GM19025 (cell line): Measurements from ENCODE around the gene PCDHGC3.

Source experiments
- ATAC-seq: cut with Tn5 transposase; IDR thresholded peaks from one replicate; pipeline ENCODE4 v1.9.1; 2021; ENCODE audit warnings: mild to moderate bottlenecking, low read depth, moderate library complexity; ENCODE audit not compliant: unreplicated experiment

PCDHGC3 gene

DNA sequence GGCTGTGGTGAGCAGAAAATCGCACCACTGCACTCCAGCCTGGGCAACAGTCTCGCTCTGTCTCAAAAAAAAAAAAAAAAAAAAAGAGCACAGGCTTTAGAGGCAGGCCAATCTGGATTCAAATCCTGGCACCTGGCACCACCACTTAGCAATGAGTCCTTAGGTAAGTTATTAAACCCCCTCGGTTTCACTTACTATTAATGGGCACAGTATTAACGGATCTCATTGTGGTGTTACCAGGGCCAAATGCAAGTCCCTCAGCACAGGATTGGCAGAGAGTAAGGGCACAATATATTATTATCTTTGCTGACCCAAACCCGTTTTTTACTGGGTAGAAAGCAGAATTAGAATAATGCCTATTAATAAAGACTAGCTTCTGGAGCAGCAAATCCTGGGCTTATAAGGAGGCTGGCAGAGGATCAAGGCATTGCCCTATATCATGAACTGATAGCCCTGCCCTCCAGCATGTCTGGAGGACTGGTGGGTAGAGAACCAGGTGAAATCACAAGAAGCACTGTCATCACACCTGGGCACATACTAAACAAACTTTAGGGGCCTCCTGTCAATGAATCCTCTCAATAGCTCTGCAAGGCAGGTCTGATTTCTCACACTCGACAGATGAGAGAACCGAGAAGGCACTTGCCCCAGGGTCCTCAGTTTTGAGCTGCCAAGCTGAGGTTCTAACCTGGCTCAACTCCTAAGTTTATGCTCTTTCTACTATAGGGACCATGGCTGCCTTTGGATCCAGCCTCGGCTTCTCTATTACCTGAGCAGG lies 30.8 kb downstream of the PCDHGC3 start:
- ATAC-seq = no peak

GRCh38 chr5:141507387-141508091 lies 31.8 kb downstream of the PCDHGC3 start:
- peak; percentile 32 for ATAC-seq

DNA sequence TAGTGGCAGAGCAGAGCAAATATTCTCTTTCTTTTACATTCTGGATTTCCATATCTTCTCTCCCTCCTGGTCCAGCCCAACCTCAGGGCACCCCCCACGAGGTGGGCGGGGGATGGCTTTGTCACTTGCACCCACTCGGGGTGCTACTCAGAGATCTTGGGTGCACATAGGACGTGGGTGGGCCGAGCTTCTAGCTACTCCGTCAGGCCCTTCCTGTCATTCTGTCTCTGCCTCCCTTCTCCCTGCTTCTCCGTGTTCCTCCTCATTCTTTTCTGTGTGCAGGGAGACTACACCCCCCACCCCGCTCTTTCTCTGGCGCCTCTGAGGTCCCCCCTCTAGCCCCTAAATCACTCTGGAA lies 32.7 kb downstream of the PCDHGC3 start:
- no peak for ATAC-seq

GRCh38 chr5:141508798-141509611 lies 33.2 kb downstream of the PCDHGC3 start:
- ATAC-seq = no peak

GRCh38 chr5:141510160-141510559 lies 34.4 kb downstream of the PCDHGC3 start:
- ATAC-seq = no peak

- peak; percentile 47 for ATAC-seq
These were observed 35.3 kb downstream of the PCDHGC3 start for GRCh38 chr5:141510850-141511601.

DNA sequence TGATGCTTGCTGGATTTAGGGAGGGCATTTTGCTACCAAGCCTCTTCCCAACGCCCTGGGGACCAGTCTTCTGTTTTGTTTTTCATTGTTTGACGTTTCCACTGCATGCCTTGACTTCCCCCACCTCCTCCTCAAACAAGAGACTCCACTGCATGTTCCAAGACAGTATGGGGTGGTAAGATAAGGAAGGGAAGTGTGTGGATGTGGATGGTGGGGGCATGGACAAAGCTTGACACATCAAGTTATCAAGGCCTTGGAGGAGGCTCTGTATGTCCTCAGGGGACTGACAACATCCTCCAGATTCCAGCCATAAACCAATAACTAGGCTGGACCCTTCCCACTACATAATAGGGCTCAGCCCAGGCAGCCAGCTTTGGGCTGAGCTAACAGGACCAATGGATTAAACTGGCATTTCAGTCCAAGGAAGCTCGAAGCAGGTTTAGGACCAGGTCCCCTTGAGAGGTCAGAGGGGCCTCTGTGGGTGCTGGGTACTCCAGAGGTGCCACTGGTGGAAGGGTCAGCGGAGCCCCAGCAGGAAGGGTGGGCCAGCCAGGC lies 36.1 kb downstream of the PCDHGC3 start:
- ATAC-seq = no peak

GRCh38 chr5:141512390-141512910 lies 36.7 kb downstream of the PCDHGC3 start:
- no peak for ATAC-seq

DNA sequence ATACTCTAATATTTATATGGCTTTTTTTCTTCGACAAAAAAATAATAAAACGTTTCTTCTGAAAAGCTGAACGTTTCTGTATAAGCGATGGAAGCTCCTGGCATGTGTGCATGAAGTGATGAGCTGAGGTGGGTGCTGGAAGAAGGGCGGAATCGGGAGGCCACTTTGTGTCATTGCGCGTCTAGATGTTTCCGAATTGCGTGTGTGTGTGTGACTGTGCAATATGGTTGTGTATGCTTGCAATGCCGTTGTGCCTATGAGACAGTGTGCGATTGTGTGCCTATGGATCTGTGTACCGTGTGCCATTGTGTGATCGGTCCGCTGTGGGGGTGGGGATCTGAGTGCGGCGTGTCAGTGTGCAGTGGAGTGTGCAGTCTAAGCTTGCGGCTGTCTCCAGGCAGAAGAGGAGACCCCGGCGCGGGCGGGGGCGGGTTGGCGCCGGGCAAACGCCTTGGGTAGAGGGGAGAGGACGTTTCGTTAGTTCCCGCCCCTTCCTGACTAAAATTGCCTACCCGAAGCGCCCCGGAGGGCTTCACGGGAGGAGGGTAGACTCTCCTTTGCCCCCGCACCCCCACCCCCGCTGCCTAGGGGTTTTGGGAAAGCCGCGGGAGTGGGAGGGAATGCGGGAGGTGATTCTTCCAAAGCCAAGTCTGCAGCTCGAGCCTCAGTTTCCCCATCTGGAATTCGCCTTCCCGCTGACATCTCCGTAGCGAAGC lies 37.3 kb downstream of the PCDHGC3 start:
- ATAC-seq = no peak

- ATAC-seq = peak; percentile 10
These were observed 38.0 kb downstream of the PCDHGC3 start for GRCh38 chr5:141513627-141514329.

- ATAC-seq = peak; percentile 3
These were observed 38.8 kb downstream of the PCDHGC3 start for GRCh38 chr5:141514330-141515133.

- no peak for ATAC-seq
These were observed 39.4 kb downstream of the PCDHGC3 start for GRCh38 chr5:141515141-141515540.

GRCh38 chr5:141515946-141516671 lies 40.3 kb downstream of the PCDHGC3 start:
- no peak for ATAC-seq

DNA sequence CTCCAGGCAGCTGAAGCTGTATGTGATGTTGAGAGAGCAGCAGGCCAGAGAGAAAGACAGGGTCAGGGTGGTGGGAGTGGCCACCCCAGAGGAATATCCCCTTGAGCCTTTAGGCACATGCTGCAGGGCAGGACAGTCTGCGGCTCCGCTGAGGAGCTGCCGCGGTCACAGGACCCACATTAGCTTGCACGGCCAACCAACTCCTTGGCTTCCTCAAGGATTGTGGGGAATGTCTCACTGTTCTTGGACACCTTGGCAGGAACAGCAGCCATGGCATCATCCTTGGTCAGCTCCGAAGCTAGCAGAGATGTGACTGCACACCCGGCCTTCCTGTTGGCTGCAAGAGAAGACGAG lies 40.9 kb downstream of the PCDHGC3 start:
- no peak for ATAC-seq

GRCh38 chr5:141517312-141517711 lies 41.5 kb downstream of the PCDHGC3 start:
- no peak for ATAC-seq

- ATAC-seq = no peak
These were observed 42.3 kb downstream of the PCDHGC3 start for GRCh38 chr5:141517880-141518617.

GRCh38 chr5:141518618-141519015 lies 42.9 kb downstream of the PCDHGC3 start:
- no peak for ATAC-seq
